EH (cell line): ENCODE results near the gene CCNQ.

Source experiments
- DNase-seq: peaks from one replicate; pipeline ENCODE4 v3.0.0-alpha.2; 2015; ENCODE audit warnings: low read depth

CCNQ gene

GRCh38 chrX:153598541-153599191 lies at the start of gene CCNQ:
CCNQ (minus strand) TSS chrX:153599139; CDS start chrX:153599073, 66 bp downstream.
- peak; percentile 46 for DNase-seq

GRCh38 chrX:153647461-153648357 lies 48.8 kb upstream of the CCNQ start:
- DNase-seq = no peak

GRCh38 chrX:153646620-153647373 lies 47.9 kb upstream of the CCNQ start, which contains the start of gene DUSP9:
DUSP9 (plus strand) TSS chrX:153647203; CDS start chrX:153647954, 751 bp downstream.
- peak; percentile 34 for DNase-seq

- DNase-seq = no peak
Measured at GRCh38 chrX:153645921-153646488, 47.1 kb upstream of the CCNQ start.

GRCh38 chrX:153645151-153645550 lies 46.2 kb upstream of the CCNQ start:
- no peak for DNase-seq

GRCh38 chrX:153644356-153645125 lies 45.6 kb upstream of the CCNQ start:
- DNase-seq = no peak

- peak; percentile 6 for DNase-seq
Measured at GRCh38 chrX:153643431-153644351, 44.8 kb upstream of the CCNQ start.

GRCh38 chrX:153642655-153643430 lies 43.9 kb upstream of the CCNQ start:
- no peak for DNase-seq

- peak; percentile 2 for DNase-seq
Measured at GRCh38 chrX:153642051-153642654, 43.2 kb upstream of the CCNQ start.

GRCh38 chrX:153641627-153642026 lies 42.7 kb upstream of the CCNQ start:
- DNase-seq = no peak

- DNase-seq = no peak
Measured at GRCh38 chrX:153640736-153641575, 42.0 kb upstream of the CCNQ start.

GRCh38 chrX:153640045-153640686 lies 41.2 kb upstream of the CCNQ start:
- no peak for DNase-seq

- DNase-seq = no peak
Measured at GRCh38 chrX:153639177-153640044, 40.5 kb upstream of the CCNQ start.

GRCh38 chrX:153638436-153639176 lies 39.7 kb upstream of the CCNQ start:
- DNase-seq = no peak

- DNase-seq = no peak
Measured at GRCh38 chrX:153638041-153638371, 39.1 kb upstream of the CCNQ start.
